SK-N-SH (cell line): ENCODE results near the gene RCAN1. TPM values are rescaled to one million over a fixed set of nuclear protein-coding genes. Genes with fewer than 3 reads are reported as not detected.

Source experiments
- CTCF ChIA-PET: fragments of 300-600, 350-600 bp; formaldehyde crosslinking; extraction: SDS; loops from one replicate; lab custom pipeline; 2021; lab: Yijun Ruan, JAX
- POLR2A ChIA-PET: fragments of 350-600 bp; sonication (Branson Sonifier 250); formaldehyde crosslinking; extraction: SDS; loops from one replicate; lab custom pipeline; 2020; ENCODE audit warnings: antibody characterized with exemption, inconsistent platforms; lab: Yijun Ruan, JAX
- DNase-seq: peaks from one replicate; pipeline ENCODE4 v3.0.0; 2012
- H2AFZ ChIP-seq: fragments of 200-600 bp; sonication (generic); 2 replicates; pipeline ENCODE4 v1.8.1; 2016; ENCODE audit warnings: antibody characterized with exemption, mild to moderate bottlenecking, low read depth
- H3F3A ChIP-seq: fragments of 200-600 bp; sonication (generic); replicated peaks from 2 replicates; pipeline ENCODE3; 2016; ENCODE audit warnings: antibody characterized with exemption, mild to moderate bottlenecking; ENCODE audit not compliant: insufficient read depth
- H3K27ac ChIP-seq, 2 experiments: fragments of 200-500 bp in 1 of 2; fragments of 200-600 bp in 1 of 2; sonication (Bioruptor generic) in 1 of 2; sonication (generic), shearing (Covaris generic) in 1 of 2; 2 replicates each; pipeline versions ENCODE4 v1.5.1 to v1.6.1; 2014 to 2016; ENCODE audit warnings: low read depth in 2 of 2, inconsistent platforms in 1 of 2, low read length in 1 of 2, mild to moderate bottlenecking in 1 of 2, mixed read lengths in 1 of 2
- H3K27me3 ChIP-seq: fragments of 200-600 bp; sonication (generic), shearing (Covaris generic); 2 replicates; pipeline ENCODE4 v1.6.1; 2016; ENCODE audit warnings: mixed run types; ENCODE audit not compliant: insufficient read depth
- H3K36me3 ChIP-seq, 2 experiments: fragments of 200-500 bp in 1 of 2; fragments of 200-600 bp in 1 of 2; sonication (Bioruptor generic) in 1 of 2; sonication (generic) in 1 of 2; replicated peaks in 1 of 2; 2 replicates each; pipeline versions ENCODE3 to v1.5.1; 2014 to 2016; ENCODE audit warnings: low read length in 1 of 2, mild to moderate bottlenecking in 1 of 2; ENCODE audit not compliant: insufficient read depth in 2 of 2, control insufficient read depth in 1 of 2
- H3K4me1 ChIP-seq, 2 experiments: fragments of 200-500 bp in 1 of 2; fragments of 200-600 bp in 1 of 2; sonication (Bioruptor generic) in 1 of 2; sonication (generic), shearing (Covaris generic) in 1 of 2; 2 replicates each; pipeline versions ENCODE4 v1.5.1 to v1.6.1; 2014 to 2016; ENCODE audit warnings: low read depth in 1 of 2, low read length in 1 of 2, mixed run types in 1 of 2; ENCODE audit not compliant: insufficient read depth in 2 of 2, control insufficient read depth in 1 of 2
- H3K4me2 ChIP-seq: fragments of 200-600 bp; sonication (generic), shearing (Covaris generic); 2 replicates; pipeline ENCODE4 v1.6.1; 2017; ENCODE audit warnings: mixed run types
- H3K4me3 ChIP-seq, 2 experiments: fragments of 200-500 bp in 1 of 2; fragments of 200-600 bp in 1 of 2; sonication (Bioruptor generic) in 1 of 2; sonication (generic), shearing (Covaris generic) in 1 of 2; 2 replicates each; pipeline versions ENCODE4 v1.5.1 to v1.8.1; 2014 to 2016; ENCODE audit warnings: low read depth in 2 of 2, inconsistent platforms in 1 of 2, low read length in 1 of 2, mild to moderate bottlenecking in 1 of 2, mixed read lengths in 1 of 2, moderate library complexity in 1 of 2
- H3K79me2 ChIP-seq: fragments of 200-600 bp; sonication (generic); 2 replicates; pipeline ENCODE4 v1.8.1; 2017; ENCODE audit warnings: mild to moderate bottlenecking; ENCODE audit not compliant: insufficient read depth
- H3K9ac ChIP-seq: fragments of 200-600 bp; sonication (generic); 2 replicates; pipeline ENCODE4 v1.6.1; 2017; ENCODE audit warnings: mixed run types
- H3K9me2 ChIP-seq: fragments of 200-600 bp; sonication (generic); 2 replicates; pipeline ENCODE4 v1.6.1; 2017; ENCODE audit warnings: mixed run types
- H3K9me3 ChIP-seq: fragments of 200-600 bp; sonication (generic); 2 replicates; pipeline ENCODE4 v1.6.1; 2017; ENCODE audit warnings: mixed run types, mild to moderate bottlenecking, moderate library complexity
- H4K20me1 ChIP-seq: fragments of 200-600 bp; sonication (generic); 2 replicates; pipeline ENCODE4 v1.6.1; 2017; ENCODE audit warnings: mild to moderate bottlenecking, mixed run types; ENCODE audit not compliant: insufficient read depth
- CHD2 ChIP-seq: fragments of 150-350 bp; IDR thresholded peaks from 2 replicates; pipeline ENCODE4 v1.6.1; 2018; ENCODE audit warnings: low read length; ENCODE audit not compliant: partially characterized antibody
- EP300 ChIP-seq, 2 experiments: IDR thresholded peaks; 2 replicates each; pipeline versions ENCODE4 v1.4.0 to v1.6.1; 2012; ENCODE audit warnings: borderline replicate concordance in 1 of 2, low read depth in 1 of 2, low read length in 1 of 2
- FOXM1 ChIP-seq: IDR thresholded peaks from 2 replicates; pipeline ENCODE4 v1.4.0; 2012; ENCODE audit warnings: low read depth, mild to moderate bottlenecking
- GABPA ChIP-seq: IDR thresholded peaks from 2 replicates; pipeline ENCODE4 v1.4.0; 2012; ENCODE audit warnings: low read depth, mild to moderate bottlenecking
- MEF2A ChIP-seq: IDR thresholded peaks from 2 replicates; pipeline ENCODE4 v1.4.0; 2012; ENCODE audit warnings: low read depth, borderline replicate concordance
- NRF1 ChIP-seq: IDR thresholded peaks from 2 replicates; pipeline ENCODE4 v1.6.1; 2012; ENCODE audit warnings: low read depth, mild to moderate bottlenecking, low read length
- POLR2AphosphoS5 ChIP-seq: IDR thresholded peaks from 2 replicates; pipeline ENCODE4 v1.6.1; 2012; ENCODE audit warnings: low read depth, low read length
- RAD21 ChIP-seq: IDR thresholded peaks from 2 replicates; pipeline ENCODE4 v1.6.1; 2012; ENCODE audit warnings: mild to moderate bottlenecking, low read length
- RCOR1 ChIP-seq: fragments of 150-350 bp; IDR thresholded peaks from 2 replicates; pipeline ENCODE4 v1.6.1; 2017; ENCODE audit warnings: antibody characterized with exemption, low read length
- RFX5 ChIP-seq: IDR thresholded peaks from 2 replicates; pipeline ENCODE4 v1.6.1; 2012; ENCODE audit warnings: mild to moderate bottlenecking, improper control_type of control experiment, low read length
- RXRA ChIP-seq: IDR thresholded peaks from 2 replicates; pipeline ENCODE4 v1.4.0; 2012; ENCODE audit warnings: low read depth, mild to moderate bottlenecking, borderline replicate concordance
- SIN3A ChIP-seq: IDR thresholded peaks from 2 replicates; pipeline ENCODE4 v1.6.1; 2012; ENCODE audit warnings: low read depth, mild to moderate bottlenecking, low read length, moderate library complexity, borderline replicate concordance
- SMC3 ChIP-seq: IDR thresholded peaks from 2 replicates; pipeline ENCODE4 v1.6.1; 2012; ENCODE audit warnings: low read depth, low read length, improper control_type of control experiment
- TAF1 ChIP-seq: IDR thresholded peaks from 2 replicates; pipeline ENCODE4 v1.6.1; 2012; ENCODE audit warnings: low read depth, mild to moderate bottlenecking, low read length, moderate library complexity, borderline replicate concordance
- TCF12 ChIP-seq: IDR thresholded peaks from 2 replicates; pipeline ENCODE4 v1.4.0; 2012
- TEAD4 ChIP-seq: IDR thresholded peaks from 2 replicates; pipeline ENCODE4 v1.4.0; 2012; ENCODE audit warnings: mild to moderate bottlenecking, borderline replicate concordance; ENCODE audit not compliant: insufficient read depth
- YY1 ChIP-seq: IDR thresholded peaks from 2 replicates; pipeline ENCODE4 v1.4.0; 2012; ENCODE audit warnings: low read depth, mild to moderate bottlenecking
- WGBS: methylation state at CpG from one replicate; pipeline ENCODE4 v1.1.6; 2017; ENCODE audit warnings: low lambda C conversion rate; 5-methylcytosine and 5-hydroxymethylcytosine counted together
- polyA plus RNA-seq, 3 experiments: library from polyadenylated mRNA; depleted of rRNA; stranded (reverse); fragments of >200 nt; gene quantifications; 2 replicates each; pipeline ENCODE4 v1.2.3, GENCODE V29; 2012
- TF ChIP-seq, protein P1 (sequence below): IDR thresholded peaks from 2 replicates; pipeline ENCODE4 v1.4.0; 2012; ENCODE audit warnings: low read depth, borderline replicate concordance
- TF ChIP-seq, protein P2 (sequence below): IDR thresholded peaks from 2 replicates; pipeline ENCODE4 v1.4.0; 2012; ENCODE audit warnings: low read depth
- TF ChIP-seq, protein P3 (sequence below): IDR thresholded peaks from 2 replicates; pipeline ENCODE4 v1.6.1; 2012; ENCODE audit warnings: mild to moderate bottlenecking, low read depth, low read length, moderate library complexity

The RCAN1 gene
- polyA plus RNA-seq, 1 of the 3 experiments (the other 2 are of a cell fraction): 16.7 TPM

DNA sequence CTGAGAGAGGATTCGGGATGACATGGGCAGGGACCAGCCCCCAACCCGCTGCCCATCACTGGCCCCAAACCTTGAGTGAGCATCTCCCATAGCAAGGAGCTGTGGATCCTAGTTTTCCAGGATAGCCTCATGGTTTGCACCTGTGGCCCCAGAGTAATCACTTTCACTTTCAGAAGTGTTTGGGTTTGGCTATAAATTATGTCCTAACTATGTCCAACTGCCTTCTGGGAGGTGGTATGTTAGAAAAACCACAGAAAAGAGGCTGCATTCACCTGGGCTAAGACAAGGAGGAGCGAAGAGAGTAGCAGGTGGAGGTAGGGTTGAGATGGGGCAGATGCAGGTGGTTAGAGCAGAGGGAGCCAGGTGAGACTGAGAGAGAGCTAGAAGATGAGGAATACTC lies 34.5 kb upstream of the RCAN1 start:
- no peak overlapping the region for H3K4me2 ChIP-seq
- H3K4me3 ChIP-seq: no peak overlapping the region
- POLR2A ChIA-PET: no interaction called here
- DNase-seq: no peak
- no peaks in the 10 kb centered on the region for H3K79me2 ChIP-seq
- H3K9me3 ChIP-seq: no peaks in the 10 kb centered on the region
- CTCF ChIA-PET: interaction anchor here (0.8 to 1.0 kb wide), 3 partner anchors 12 to 39 kb away, joined by 3 to 4 read pairs (median 4); no protein-coding TSS in a partner anchor
- no peaks in the 10 kb centered on the region for H3K9me2 ChIP-seq
- H3K36me3 ChIP-seq: peaks cover 0 to 3% of the 10 kb centered on the region in 2 experiments
- no peak overlapping the region for H3K27ac ChIP-seq
- 1% methylated on average over 3 of the region's 3 CpGs for WGBS
- H3F3A ChIP-seq: no peaks in the 10 kb centered on the region
- no peaks in the 10 kb centered on the region; a peak in 1 of 4 replicates for H3K4me1 ChIP-seq
- H3K9ac ChIP-seq: no peak overlapping the region
- no peak overlapping the region for H2AFZ ChIP-seq
- no peaks in the 10 kb centered on the region for H4K20me1 ChIP-seq
- H3K27me3 ChIP-seq: peaks cover 15% of the 10 kb centered on the region; the same call in 1 of the 2 replicates
- TF ChIP-seq, protein P1, sequence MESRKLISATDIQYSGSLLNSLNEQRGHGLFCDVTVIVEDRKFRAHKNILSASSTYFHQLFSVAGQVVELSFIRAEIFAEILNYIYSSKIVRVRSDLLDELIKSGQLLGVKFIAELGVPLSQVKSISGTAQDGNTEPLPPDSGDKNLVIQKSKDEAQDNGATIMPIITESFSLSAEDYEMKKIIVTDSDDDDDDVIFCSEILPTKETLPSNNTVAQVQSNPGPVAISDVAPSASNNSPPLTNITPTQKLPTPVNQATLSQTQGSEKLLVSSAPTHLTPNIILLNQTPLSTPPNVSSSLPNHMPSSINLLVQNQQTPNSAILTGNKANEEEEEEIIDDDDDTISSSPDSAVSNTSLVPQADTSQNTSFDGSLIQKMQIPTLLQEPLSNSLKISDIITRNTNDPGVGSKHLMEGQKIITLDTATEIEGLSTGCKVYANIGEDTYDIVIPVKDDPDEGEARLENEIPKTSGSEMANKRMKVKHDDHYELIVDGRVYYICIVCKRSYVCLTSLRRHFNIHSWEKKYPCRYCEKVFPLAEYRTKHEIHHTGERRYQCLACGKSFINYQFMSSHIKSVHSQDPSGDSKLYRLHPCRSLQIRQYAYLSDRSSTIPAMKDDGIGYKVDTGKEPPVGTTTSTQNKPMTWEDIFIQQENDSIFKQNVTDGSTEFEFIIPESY: no peak
- no peak for TF ChIP-seq POLR2AphosphoS5
- TF ChIP-seq, protein P2, sequence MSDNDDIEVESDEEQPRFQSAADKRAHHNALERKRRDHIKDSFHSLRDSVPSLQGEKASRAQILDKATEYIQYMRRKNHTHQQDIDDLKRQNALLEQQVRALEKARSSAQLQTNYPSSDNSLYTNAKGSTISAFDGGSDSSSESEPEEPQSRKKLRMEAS: no peak
- no peak for TF ChIP-seq EP300 (IDR thresholded peaks at IDR 0.05; ENCODE audit: borderline replicate concordance in 1 of 2, low read depth in 1 of 2, low read length in 1 of 2)
- TF ChIP-seq RXRA: no peak
- TF ChIP-seq GABPA: no peak
- no peak for TF ChIP-seq SMC3
- no peak for TF ChIP-seq CHD2
- no peak for TF ChIP-seq TCF12
- no peak for TF ChIP-seq RAD21
- no peak for TF ChIP-seq RFX5
- no peak for TF ChIP-seq TEAD4
- TF ChIP-seq FOXM1: no peak
- no peak for TF ChIP-seq TAF1
- TF ChIP-seq MEF2A: no peak

DNA sequence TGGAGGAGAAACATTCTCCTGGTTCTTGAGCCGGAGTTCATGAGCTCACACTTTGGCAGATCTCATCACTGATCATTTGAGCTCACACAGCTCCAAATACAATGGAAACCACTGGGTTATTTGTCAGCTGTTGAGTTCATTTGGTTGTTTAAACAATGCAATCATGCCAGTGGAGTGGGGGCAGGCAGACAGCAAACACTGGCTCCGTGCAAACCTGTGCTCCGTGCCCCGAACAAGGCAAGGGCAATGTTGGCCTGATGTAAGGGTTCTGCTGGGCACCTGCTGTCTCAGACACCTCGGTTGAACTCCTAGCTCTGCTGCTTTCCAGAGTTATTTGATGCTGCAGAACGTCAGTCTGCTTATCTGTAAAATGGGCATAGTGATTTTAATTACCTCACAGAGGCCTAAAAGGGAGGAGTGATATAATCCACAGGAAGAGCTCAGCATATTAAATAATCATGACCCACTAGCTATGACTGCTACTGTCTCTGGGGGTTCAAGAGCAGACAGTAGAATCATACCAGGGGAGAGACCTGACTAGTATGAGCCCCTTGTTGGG lies 33.9 kb upstream of the RCAN1 start:
- TF ChIP-seq, protein P3, sequence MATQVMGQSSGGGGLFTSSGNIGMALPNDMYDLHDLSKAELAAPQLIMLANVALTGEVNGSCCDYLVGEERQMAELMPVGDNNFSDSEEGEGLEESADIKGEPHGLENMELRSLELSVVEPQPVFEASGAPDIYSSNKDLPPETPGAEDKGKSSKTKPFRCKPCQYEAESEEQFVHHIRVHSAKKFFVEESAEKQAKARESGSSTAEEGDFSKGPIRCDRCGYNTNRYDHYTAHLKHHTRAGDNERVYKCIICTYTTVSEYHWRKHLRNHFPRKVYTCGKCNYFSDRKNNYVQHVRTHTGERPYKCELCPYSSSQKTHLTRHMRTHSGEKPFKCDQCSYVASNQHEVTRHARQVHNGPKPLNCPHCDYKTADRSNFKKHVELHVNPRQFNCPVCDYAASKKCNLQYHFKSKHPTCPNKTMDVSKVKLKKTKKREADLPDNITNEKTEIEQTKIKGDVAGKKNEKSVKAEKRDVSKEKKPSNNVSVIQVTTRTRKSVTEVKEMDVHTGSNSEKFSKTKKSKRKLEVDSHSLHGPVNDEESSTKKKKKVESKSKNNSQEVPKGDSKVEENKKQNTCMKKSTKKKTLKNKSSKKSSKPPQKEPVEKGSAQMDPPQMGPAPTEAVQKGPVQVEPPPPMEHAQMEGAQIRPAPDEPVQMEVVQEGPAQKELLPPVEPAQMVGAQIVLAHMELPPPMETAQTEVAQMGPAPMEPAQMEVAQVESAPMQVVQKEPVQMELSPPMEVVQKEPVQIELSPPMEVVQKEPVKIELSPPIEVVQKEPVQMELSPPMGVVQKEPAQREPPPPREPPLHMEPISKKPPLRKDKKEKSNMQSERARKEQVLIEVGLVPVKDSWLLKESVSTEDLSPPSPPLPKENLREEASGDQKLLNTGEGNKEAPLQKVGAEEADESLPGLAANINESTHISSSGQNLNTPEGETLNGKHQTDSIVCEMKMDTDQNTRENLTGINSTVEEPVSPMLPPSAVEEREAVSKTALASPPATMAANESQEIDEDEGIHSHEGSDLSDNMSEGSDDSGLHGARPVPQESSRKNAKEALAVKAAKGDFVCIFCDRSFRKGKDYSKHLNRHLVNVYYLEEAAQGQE: no peak
- TF ChIP-seq RAD21 (no peak), YY1 (no peak), TAF1 (no peak), RCOR1 (no peak), SIN3A (no peak), NRF1 (no peak)
- TF ChIP-seq, protein P2: no peak
- Histone ChIP-seq H3K27ac (no peak overlapping the region), H4K20me1 (no peaks in the 10 kb centered on the region), H3F3A (no peaks in the 10 kb centered on the region), H3K36me3 (peaks cover 0 to 3% of the 10 kb centered on the region in 2 experiments), H3K79me2 (no peaks in the 10 kb centered on the region), H3K4me2 (no peak overlapping the region), H3K27me3 (peaks cover 11% of the 10 kb centered on the region; the same call in 1 of the 2 replicates), H3K9me3 (no peaks in the 10 kb centered on the region), H3K9me2 (no peaks in the 10 kb centered on the region), H2AFZ (no peak overlapping the region), H3K4me1 (no peaks in the 10 kb centered on the region; a peak in 1 of 4 replicates), H3K9ac (no peak overlapping the region), H3K4me3 (no peak overlapping the region)
- POLR2A ChIA-PET: no interaction called here
- CTCF ChIA-PET: interaction anchor here (0.8 to 0.9 kb wide), 4 partner anchors 12 to 40 kb away, joined by 3 to 4 read pairs (median 3); no protein-coding TSS in a partner anchor
- no peak for DNase-seq
- whole genome bisulfite sequencing: 32% methylated on average over 6 of the region's 6 CpGs
